HepG2 (cell line): Measurements from ENCODE around the gene NBR1. TPM values are rescaled to one million over a fixed set of nuclear protein-coding genes. Genes with fewer than 3 reads are reported as not detected.

Experiments
- ATF5 ChIP-seq: sonication (generic); formaldehyde crosslinking; IDR thresholded peaks from 2 replicates; pipeline ENCODE4 v1.4.0; 2020; ENCODE audit warnings: mild to moderate bottlenecking, low read depth, missing genetic modification reagents
- ATRX ChIP-seq: sonication (generic); formaldehyde crosslinking; IDR thresholded peaks from 2 replicates; pipeline ENCODE4 v1.4.0; 2020; ENCODE audit warnings: missing genetic modification reagents, borderline replicate concordance
- ETV5 ChIP-seq: IDR thresholded peaks from 2 replicates; pipeline ENCODE4 v1.6.1; 2018; ENCODE audit warnings: missing biosample characterization, missing genetic modification reagents, inconsistent platforms, borderline replicate concordance
- GMEB1 ChIP-seq: sonication (generic); formaldehyde crosslinking; IDR thresholded peaks from 2 replicates; pipeline ENCODE4 v1.5.1; 2020; ENCODE audit warnings: missing genetic modification reagents, mild to moderate bottlenecking, borderline replicate concordance
- LRRFIP1 ChIP-seq: sonication (generic); formaldehyde crosslinking; conservative IDR thresholded peaks from 2 replicates; pipeline ENCODE4 v1.4.0; 2020; ENCODE audit warnings: missing genetic modification reagents
- MIER2 ChIP-seq: IDR thresholded peaks from 2 replicates; pipeline ENCODE4 v1.6.1; 2016; ENCODE audit warnings: missing biosample characterization, missing genetic modification reagents
- MTF1 ChIP-seq: sonication (generic); formaldehyde crosslinking; IDR thresholded peaks from 2 replicates; pipeline ENCODE4 v1.5.0; 2020; ENCODE audit warnings: missing genetic modification reagents
- MTF2 ChIP-seq: sonication (generic); formaldehyde crosslinking; IDR thresholded peaks from 2 replicates; pipeline ENCODE4 v1.5.0; 2020; ENCODE audit warnings: missing genetic modification reagents, borderline replicate concordance
- NCOA1 ChIP-seq: sonication (generic); formaldehyde crosslinking; IDR thresholded peaks from 2 replicates; pipeline ENCODE4 v1.9.0; 2021; ENCODE audit warnings: missing genetic modification reagents
- RXRB ChIP-seq: IDR thresholded peaks from 2 replicates; pipeline ENCODE4 v1.6.1; 2016; ENCODE audit warnings: borderline replicate concordance, missing genetic modification reagents, missing compliant biosample characterization
- SMARCC2 ChIP-seq: fragments of 450-650 bp; IDR thresholded peaks from 2 replicates; pipeline ENCODE4 v1.6.1; 2017; ENCODE audit warnings: antibody characterized with exemption, mild to moderate bottlenecking
- ZBTB38 ChIP-seq: sonication (generic); formaldehyde crosslinking; IDR thresholded peaks from 2 replicates; pipeline ENCODE4 v1.5.1; 2020; ENCODE audit warnings: mild to moderate bottlenecking, missing genetic modification reagents
- ZFX ChIP-seq: sonication (generic); formaldehyde crosslinking; IDR thresholded peaks from 2 replicates; pipeline ENCODE4 v1.4.0; 2020; ENCODE audit warnings: mild to moderate bottlenecking, low read depth, missing genetic modification reagents, moderate library complexity
- ZMYM2 ChIP-seq: sonication (generic); formaldehyde crosslinking; IDR thresholded peaks from 2 replicates; pipeline ENCODE4 v1.8.0; 2022; ENCODE audit warnings: mild to moderate bottlenecking, missing genetic modification reagents
- ZNF280D ChIP-seq: sonication (generic); formaldehyde crosslinking; IDR thresholded peaks from 2 replicates; pipeline ENCODE4 v1.5.1; 2020; ENCODE audit warnings: mild to moderate bottlenecking, missing genetic modification reagents
- ZNF383 ChIP-seq: sonication (generic); formaldehyde crosslinking; IDR thresholded peaks from 2 replicates; pipeline ENCODE4 v1.4.0; 2020; ENCODE audit warnings: missing genetic modification reagents, mild to moderate bottlenecking, borderline replicate concordance
- ZNF431 ChIP-seq: sonication (generic); formaldehyde crosslinking; IDR thresholded peaks from 2 replicates; pipeline ENCODE4 v1.9.0; 2022; ENCODE audit warnings: missing genetic modification reagents, low read depth, mild to moderate bottlenecking, borderline replicate concordance
- ZNF878 ChIP-seq: sonication (generic); formaldehyde crosslinking; IDR thresholded peaks from 2 replicates; pipeline ENCODE4 v1.8.1; 2023; ENCODE audit warnings: mild to moderate bottlenecking, missing genetic modification reagents, moderate library complexity
- polyA plus RNA-seq, 8 experiments: library from polyadenylated mRNA; depleted of rRNA in 3 of 8; stranded (reverse) in 7 of 8; unstranded in 1 of 8; fragments of >200 nt; fragmentation: Illumina TruSeq in 4 of 8; extraction: Trizol in 4 of 8; gene quantifications; 2 replicates each; pipeline versions ENCODE4 v1.2.1 to v1.2.3, GENCODE V29; 2011 to 2016; ENCODE audit warnings: low read depth in 4 of 8, missing spikeins in 1 of 8, mixed read lengths in 1 of 8; ENCODE audit not compliant: insufficient read depth in 1 of 8
- total RNA-seq, 5 experiments: library from RNA; depleted of rRNA; stranded (reverse); fragments of >200 nt; fragmentation: Illumina TruSeq; extraction: Trizol; gene quantifications; 2 replicates each; pipeline ENCODE4 v1.2.3, GENCODE V29; 2016; ENCODE audit warnings: low read depth in 1 of 5

Gene NBR1
- total and polyA plus RNA-seq, 2 of the 13 experiments (the other 11 are each of a cell fraction or from before 2014, with no cell fraction given) = 51.7 to 121 TPM

GRCh38 chr17:43211480-43212402 lies 40.7 kb downstream of the NBR1 start, which contains the start of gene TMEM106A (continued):
- TF ChIP-seq ATF5 (CRISPR knock-in tag) (no peak), MTF1 (CRISPR knock-in tag) (no peak), ZNF383 (no peak), LRRFIP1 (CRISPR knock-in tag) (no peak), ZBTB38 (no peak), NCOA1 (CRISPR knock-in tag) (no peak), ETV5 (peak; percentile 18; the same call in 1 of the 2 replicates), ZMYM2 (CRISPR knock-in tag) (no peak), RXRB (CRISPR knock-in tag) (no peak; the same call in 1 of the 2 replicates), ZNF280D (CRISPR knock-in tag) (no peak; the same call in 1 of the 2 replicates), ZFX (CRISPR knock-in tag) (peak; percentile 86), ZNF878 (CRISPR knock-in tag) (peak; percentile 84; the same call in 1 of the 2 replicates), GMEB1 (no peak; the same call in 1 of the 2 replicates), MIER2 (no peak), MTF2 (CRISPR knock-in tag) (no peak), ZNF431 (peak; percentile 80; the same call in 1 of the 2 replicates), ATRX (CRISPR knock-in tag) (no peak), SMARCC2 (no peak)
